ENCODE results near the gene MED25. TPM values are rescaled to one million over a fixed set of nuclear protein-coding genes. Genes with fewer than 3 reads are reported as not detected.
A peak's percentile ranks its signal among the peaks of the same experiment; 100 is the strongest.

MED25 gene
- polyA plus RNA-seq, 12 donors: 26.4 to 44.2 (median 29.5) TPM; not detected in 1

GRCh38 chr19:49871349-49871985, 53.4 kb downstream of the MED25 start:
- DNase-seq: no peak

- DNase-seq: no peak
Observed at GRCh38 chr19:49872245-49873128, 54.4 kb downstream of the MED25 start.

GRCh38 chr19:49873129-49873521, 55.0 kb downstream of the MED25 start:
- no peak for DNase-seq

GRCh38 chr19:49873834-49874233, 55.7 kb downstream of the MED25 start:
- DNase-seq: no peak

- DNase-seq: no peak
Observed at GRCh38 chr19:49874503-49875157, 56.5 kb downstream of the MED25 start.

- DNase-seq: no peak
Observed at GRCh38 chr19:49875177-49875576, 57.1 kb downstream of the MED25 start.

- peak; percentile 81 for DNase-seq
Observed at GRCh38 chr19:49875857-49876421, 57.9 kb downstream of the MED25 start.

- peak; percentile 99 for DNase-seq
Observed at GRCh38 chr19:49876422-49877019, 58.4 kb downstream of the MED25 start.

- DNase-seq: peak; percentile 100
Observed at GRCh38 chr19:49877020-49877878, 59.2 kb downstream of the MED25 start, which contains the start of the genes AKT1S1 and TBC1D17. Gene AKT1S1 (minus strand): TSS chr19:49877355. CDS start chr19:49873295, 4,060 bp downstream. Gene TBC1D17 (plus strand): TSS chr19:49877702. CDS start chr19:49877724, 22 bp downstream.

- peak; percentile 97 for DNase-seq
Observed at GRCh38 chr19:49877879-49878743, 60.0 kb downstream of the MED25 start.

- no peak for DNase-seq
Observed at GRCh38 chr19:49878744-49879070, 60.6 kb downstream of the MED25 start.

- no peak for DNase-seq
Observed at GRCh38 chr19:49879243-49879963, 61.3 kb downstream of the MED25 start.

GRCh38 chr19:49880162-49880869, 62.2 kb downstream of the MED25 start:
- no peak for DNase-seq

GRCh38 chr19:49881186-49881585, 63.1 kb downstream of the MED25 start:
- DNase-seq: no peak

- DNase-seq: no peak
Observed at GRCh38 chr19:49881672-49882394, 63.7 kb downstream of the MED25 start.

- no peak for DNase-seq
Observed at GRCh38 chr19:49882643-49883042, 64.6 kb downstream of the MED25 start.

GRCh38 chr19:49883094-49883493, 65.0 kb downstream of the MED25 start:
- DNase-seq: no peak

GRCh38 chr19:49884109-49884508, 66.0 kb downstream of the MED25 start:
- DNase-seq: no peak

All from muscle of arm (tissue), 12 donors.